Cardiac muscle cell (in vitro differentiated cells and primary cell): ENCODE measurements around the gene NMNAT3. TPM values are rescaled to one million over a fixed set of nuclear protein-coding genes. Genes with fewer than 3 reads are reported as not detected.

Experiments
- DNase-seq, 2 donors: peaks; one replicate each; pipeline versions ENCODE4 v3.0.0 to v3.0.0-alpha.2; 2010 to 2017; ENCODE audit warnings: low read depth in 1 of 2, low spot score in 1 of 2
- H3K27ac ChIP-seq: fragments of 200-600 bp; sonication (generic); 2 replicates; pipeline ENCODE4 v1.5.1; 2016
- H3K27me3 ChIP-seq: fragments of 200-600 bp; sonication (generic); 2 replicates; pipeline ENCODE4 v1.6.0; 2016; ENCODE audit warnings: control low read depth
- H3K36me3 ChIP-seq: fragments of 200-600 bp; sonication (generic); 2 replicates; pipeline ENCODE4 v1.5.1; 2016; ENCODE audit warnings: control low read depth
- H3K4me1 ChIP-seq: fragments of 200-600 bp; sonication (generic); 2 replicates; pipeline ENCODE4 v1.8.1; 2017; ENCODE audit warnings: low read depth, mild to moderate bottlenecking, mixed run types
- H3K4me3 ChIP-seq: fragments of 200-600 bp; sonication (generic); 2 replicates; pipeline ENCODE4 v1.5.1; 2016; ENCODE audit warnings: mild to moderate bottlenecking
- H3K9me3 ChIP-seq: fragments of 200-600 bp; sonication (generic); 2 replicates; pipeline ENCODE4 v1.5.1; 2017; ENCODE audit warnings: low read depth, mild to moderate bottlenecking, control low read depth
- CTCF ChIP-seq: IDR thresholded peaks from 2 replicates; pipeline ENCODE4 v1.5.1; 2012; ENCODE audit warnings: low read depth, mild to moderate bottlenecking, low read length
- polyA plus RNA-seq: library from polyadenylated mRNA; unstranded; fragments of >200 nt; fragmentation: Nextera tagmentation; extraction: Ambion mirVana; gene quantifications from 2 replicates; pipeline ENCODE4 v1.2.1, GENCODE V29; 2016
- total RNA-seq: library from RNA; depleted of rRNA; stranded (reverse); fragments of >200 nt; gene quantifications from 2 replicates; pipeline ENCODE4 v1.2.3, GENCODE V29; 2016

Gene NMNAT3
- total and polyA plus RNA-seq, 2 experiments from 2014 or later = 6.3 to 16.0 TPM

GRCh38 chr3:139524841-139525636, 152.7 kb downstream of the NMNAT3 start:
- TF ChIP-seq CTCF = no peak
- H3K4me3 ChIP-seq = no peak overlapping the region
- H3K36me3 ChIP-seq = peaks cover 2% of the 10 kb centered on the region
- no peak overlapping the region for H3K27ac ChIP-seq
- no peaks in the 10 kb centered on the region for H3K4me1 ChIP-seq
- H3K9me3 ChIP-seq = no peaks in the 10 kb centered on the region
- no peak for DNase-seq
- no peaks in the 10 kb centered on the region for H3K27me3 ChIP-seq

GRCh38 chr3:139523718-139524117, 154.1 kb downstream of the NMNAT3 start:
- Histone ChIP-seq H3K9me3 (no peaks in the 10 kb centered on the region), H3K4me1 (no peaks in the 10 kb centered on the region), H3K36me3 (peaks cover 2% of the 10 kb centered on the region), H3K27ac (no peak overlapping the region), H3K4me3 (no peak overlapping the region), H3K27me3 (no peaks in the 10 kb centered on the region)
- TF ChIP-seq CTCF = no peak
- no peak for DNase-seq

GRCh38 chr3:139523166-139523565, 154.6 kb downstream of the NMNAT3 start:
- H3K9me3 ChIP-seq = no peaks in the 10 kb centered on the region
- no peak for TF ChIP-seq CTCF
- no peak overlapping the region for H3K4me3 ChIP-seq
- peaks cover 2% of the 10 kb centered on the region for H3K36me3 ChIP-seq
- H3K4me1 ChIP-seq = no peaks in the 10 kb centered on the region
- DNase-seq = no peak
- H3K27ac ChIP-seq = no peak overlapping the region
- H3K27me3 ChIP-seq = no peaks in the 10 kb centered on the region

GRCh38 chr3:139522421-139522820, 155.4 kb downstream of the NMNAT3 start:
- no peaks in the 10 kb centered on the region for H3K4me1 ChIP-seq
- peak in 1 of 2 donors; percentile 19 for DNase-seq
- H3K27me3 ChIP-seq = no peaks in the 10 kb centered on the region
- peak; percentile 30 for TF ChIP-seq CTCF
- peaks cover 2% of the 10 kb centered on the region for H3K36me3 ChIP-seq
- no peaks in the 10 kb centered on the region for H3K9me3 ChIP-seq
- H3K27ac ChIP-seq = no peak overlapping the region
- H3K4me3 ChIP-seq = no peak overlapping the region

- no peak overlapping the region for H3K27ac ChIP-seq
- H3K4me3 ChIP-seq = no peak overlapping the region
These were observed 156.0 kb downstream of the NMNAT3 start for GRCh38 chr3:139521816-139522215.

More at GRCh38 chr3:139521816-139522215, 156.0 kb downstream of the NMNAT3 start:
- no peaks in the 10 kb centered on the region for H3K9me3 ChIP-seq
- H3K4me1 ChIP-seq = no peaks in the 10 kb centered on the region
- H3K36me3 ChIP-seq = peaks cover 2% of the 10 kb centered on the region
- TF ChIP-seq CTCF = no peak
- H3K27me3 ChIP-seq = no peaks in the 10 kb centered on the region
- DNase-seq = no peak
